Activated T-helper 17 cell treated with anti-CD3 and anti-CD28 coated beads, Interleukin-2, amount 50 U/mL, for 72 hours (primary cell): ENCODE data around the gene IRF2BPL. TPM values are rescaled to one million over a fixed set of nuclear protein-coding genes. Genes with fewer than 3 reads are reported as not detected.
A peak's percentile ranks its signal among the peaks of the same experiment; 100 is the strongest.

Experiments used
- ATAC-seq: fragments of 150-1000 bp; cut with Tn5 transposase; replicated peaks from 2 replicates; pipeline ENCODE4 v1.10.0; 2021; ENCODE audit warnings: mild to moderate bottlenecking, moderate library complexity
- H3K27ac Mint-ChIP-seq: one replicate; pipeline ENCODE4 v1.8.0; 2022; ENCODE audit warnings: mixed read lengths
- H3K27me3 Mint-ChIP-seq: one replicate; pipeline ENCODE4 v1.8.0; 2022; ENCODE audit warnings: mixed read lengths
- H3K36me3 Mint-ChIP-seq: one replicate; pipeline ENCODE4 v1.8.0; 2022; ENCODE audit warnings: low read depth, mild to moderate bottlenecking, mixed read lengths
- H3K4me1 Mint-ChIP-seq: one replicate; pipeline ENCODE4 v1.8.0; 2022; ENCODE audit warnings: mixed read lengths
- H3K4me3 Mint-ChIP-seq: one replicate; pipeline ENCODE4 v1.8.0; 2022; ENCODE audit warnings: mild to moderate bottlenecking, mixed read lengths
- H3K9me3 Mint-ChIP-seq: one replicate; pipeline ENCODE4 v1.8.0; 2022; ENCODE audit warnings: mixed read lengths
- total RNA-seq, 2 donors: library from RNA; stranded (reverse); gene quantifications; one replicate each; pipeline ENCODE4 v1.2.3, GENCODE V29; 2022

IRF2BPL gene
- total RNA-seq, 2 donors from 2014 or later, result 14.2 to 25.5 TPM

DNA sequence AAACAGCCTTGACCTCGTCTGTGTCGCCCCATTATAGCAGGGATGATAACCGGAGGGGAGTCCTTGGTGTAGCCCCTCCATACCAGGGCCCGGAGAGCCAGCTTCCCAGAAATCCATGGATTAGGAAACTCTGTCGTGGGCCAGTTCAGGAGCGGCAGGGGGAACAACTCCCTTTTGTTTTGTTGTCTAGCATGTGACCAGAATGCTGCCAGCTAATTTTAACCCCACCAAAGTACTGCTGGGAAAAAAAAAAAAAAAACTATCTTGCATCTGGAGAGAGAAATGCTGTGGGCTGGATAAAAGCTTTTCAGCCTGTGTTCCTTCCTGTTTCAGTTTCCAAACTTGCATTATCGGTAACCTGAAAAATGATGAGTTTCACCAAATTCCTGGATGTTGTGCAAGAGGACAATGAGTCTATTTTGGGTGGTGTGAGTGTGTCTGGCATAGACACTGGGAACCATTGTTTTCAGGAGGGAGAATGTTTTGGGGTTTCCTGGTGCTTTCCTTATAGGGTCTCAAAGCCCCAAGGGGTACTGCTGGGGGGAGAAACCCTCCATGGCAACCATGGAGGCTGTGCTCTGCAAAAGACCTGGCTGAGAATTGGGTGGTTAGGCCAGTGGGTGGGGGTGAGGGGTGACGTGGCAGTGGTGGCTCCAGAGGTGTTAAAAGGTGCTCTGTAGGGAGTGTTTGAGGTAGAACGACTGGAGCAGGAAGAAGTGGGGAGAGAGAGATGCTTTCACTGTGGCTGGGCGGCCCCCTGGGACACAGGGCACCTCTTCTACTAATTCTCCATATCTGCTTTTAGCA, 14.9 kb upstream of the IRF2BPL start:
- peak overlapping the region; percentile 63 for H3K4me3 Mint-ChIP-seq
- peaks cover 35% of the 10 kb centered on the region for H3K4me1 Mint-ChIP-seq
- ATAC-seq, result peak; percentile 57
- H3K27ac Mint-ChIP-seq, result peak overlapping the region; percentile 89
- H3K27me3 Mint-ChIP-seq, result no peaks in the 10 kb centered on the region
- H3K36me3 Mint-ChIP-seq, result no peaks in the 10 kb centered on the region
- no peaks in the 10 kb centered on the region for H3K9me3 Mint-ChIP-seq

DNA sequence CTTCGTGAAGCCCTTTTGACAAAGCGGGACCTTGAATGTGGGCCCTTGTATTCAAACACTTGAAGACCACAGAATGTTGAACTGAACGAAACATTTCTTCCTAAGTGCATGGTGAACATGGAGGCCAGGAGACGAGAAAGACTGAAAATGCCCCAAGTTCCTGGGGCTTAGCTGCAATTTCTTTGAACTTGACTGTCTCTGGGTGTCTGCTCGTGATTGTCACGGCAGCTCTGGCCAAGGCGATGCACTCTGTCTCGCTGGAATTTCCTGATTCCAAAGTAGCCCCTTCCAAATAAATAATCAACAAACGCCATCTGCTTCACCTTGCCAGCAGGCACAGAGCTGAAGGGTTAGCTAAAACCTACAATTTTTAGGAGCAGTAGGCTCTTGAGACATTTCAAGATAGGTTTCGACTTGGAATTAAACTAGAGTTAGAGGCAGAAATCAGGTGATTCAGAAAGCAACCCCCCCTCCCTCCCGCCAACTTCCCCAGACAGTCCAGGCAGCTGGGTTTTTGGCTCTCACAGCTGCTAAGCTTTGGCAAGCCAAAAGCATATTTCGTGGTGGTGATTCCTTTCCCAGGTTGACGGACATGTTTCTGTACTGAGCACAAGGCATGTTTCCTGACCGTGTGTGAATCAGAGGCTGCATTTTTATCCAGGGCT, 13.5 kb upstream of the IRF2BPL start:
- Mint-ChIP-seq H3K4me3 (peak overlapping the region; percentile 81), H3K27me3 (no peaks in the 10 kb centered on the region), H3K27ac (peak overlapping the region; percentile 12), H3K4me1 (peaks cover 48% of the 10 kb centered on the region), H3K36me3 (no peaks in the 10 kb centered on the region), H3K9me3 (no peaks in the 10 kb centered on the region)
- no peak for ATAC-seq

DNA sequence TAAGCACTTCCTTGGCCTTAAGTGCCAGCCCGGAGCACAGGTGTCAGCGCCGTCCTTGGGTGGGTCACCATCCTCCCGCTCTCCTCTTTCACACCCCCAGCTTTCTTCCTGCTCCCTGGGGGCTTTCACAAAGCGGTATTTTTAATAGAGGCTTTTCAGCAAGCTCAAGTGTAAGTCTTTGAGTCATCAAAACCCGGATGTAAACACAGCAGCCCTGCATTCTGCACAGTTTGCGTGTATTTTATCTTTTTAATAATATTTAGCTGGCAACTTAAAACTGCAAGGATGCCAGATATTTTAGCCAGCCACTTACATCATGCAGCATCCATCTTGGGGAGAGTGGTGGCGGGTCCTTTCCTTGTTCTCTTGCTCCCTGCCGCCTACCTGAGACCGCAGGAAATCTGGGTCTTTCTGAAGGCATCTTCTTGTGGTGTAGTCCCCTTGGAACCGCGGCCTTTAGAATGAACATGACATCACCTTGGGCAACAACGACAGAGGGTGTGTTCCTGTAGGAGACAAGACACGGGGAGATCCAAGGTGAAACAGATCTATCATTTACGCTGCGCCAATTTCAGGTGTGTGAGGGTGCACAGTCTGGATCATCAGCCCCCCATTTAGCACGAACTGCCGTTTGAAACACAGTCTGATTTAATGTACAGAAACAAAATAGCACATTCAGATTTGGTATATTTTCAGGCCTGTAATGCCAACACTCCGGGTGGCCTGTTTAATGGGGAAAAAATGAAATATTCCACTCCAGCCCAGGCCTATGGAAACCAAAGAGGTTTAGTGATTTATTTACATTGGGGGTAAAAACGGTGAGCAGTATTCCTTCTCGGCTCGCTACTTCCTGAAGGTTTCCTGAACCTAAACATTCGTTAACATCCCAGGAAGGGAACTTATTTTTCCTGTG, 12.5 kb upstream of the IRF2BPL start:
- Mint-ChIP-seq H3K36me3 (no peaks in the 10 kb centered on the region), H3K4me1 (peaks cover 56% of the 10 kb centered on the region), H3K9me3 (no peaks in the 10 kb centered on the region), H3K27ac (peak overlapping the region; percentile 90), H3K27me3 (no peaks in the 10 kb centered on the region), H3K4me3 (peak overlapping the region; percentile 81)
- ATAC-seq, result peak; percentile 53

DNA sequence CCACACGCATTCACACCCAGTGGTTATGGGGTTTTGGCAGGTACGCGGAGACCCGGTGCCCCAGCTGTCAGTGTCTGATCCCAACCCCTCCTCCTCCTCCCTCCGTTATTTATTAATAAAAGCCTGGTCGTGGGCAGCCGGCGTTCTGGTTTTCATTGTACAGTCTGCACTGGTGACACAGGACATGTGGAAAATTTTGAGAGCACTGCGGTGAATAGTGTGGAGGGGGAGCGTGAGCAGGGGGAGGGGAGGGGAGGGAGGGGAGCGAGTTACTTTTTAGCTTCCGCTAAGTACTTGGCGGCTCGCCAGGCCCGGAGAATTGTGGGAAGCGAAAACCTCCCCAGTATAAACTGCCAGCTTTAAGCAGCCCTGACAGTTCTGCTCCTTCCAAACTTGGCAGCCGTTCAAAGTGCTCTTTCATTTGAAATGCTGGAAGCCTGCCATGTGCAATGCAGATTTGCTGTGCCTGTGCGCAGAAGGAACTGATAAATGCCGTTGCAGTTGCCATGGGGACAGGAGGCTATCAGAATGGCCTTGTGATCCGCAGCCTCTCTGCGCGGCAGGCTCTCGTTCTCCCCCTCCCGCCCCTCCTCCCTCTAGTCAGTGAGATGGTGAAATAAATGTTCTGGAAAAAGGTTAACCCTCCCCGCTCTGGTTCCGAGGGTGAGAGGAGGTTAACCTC, 11.7 kb upstream of the IRF2BPL start:
- H3K9me3 Mint-ChIP-seq, result no peaks in the 10 kb centered on the region

DNA sequence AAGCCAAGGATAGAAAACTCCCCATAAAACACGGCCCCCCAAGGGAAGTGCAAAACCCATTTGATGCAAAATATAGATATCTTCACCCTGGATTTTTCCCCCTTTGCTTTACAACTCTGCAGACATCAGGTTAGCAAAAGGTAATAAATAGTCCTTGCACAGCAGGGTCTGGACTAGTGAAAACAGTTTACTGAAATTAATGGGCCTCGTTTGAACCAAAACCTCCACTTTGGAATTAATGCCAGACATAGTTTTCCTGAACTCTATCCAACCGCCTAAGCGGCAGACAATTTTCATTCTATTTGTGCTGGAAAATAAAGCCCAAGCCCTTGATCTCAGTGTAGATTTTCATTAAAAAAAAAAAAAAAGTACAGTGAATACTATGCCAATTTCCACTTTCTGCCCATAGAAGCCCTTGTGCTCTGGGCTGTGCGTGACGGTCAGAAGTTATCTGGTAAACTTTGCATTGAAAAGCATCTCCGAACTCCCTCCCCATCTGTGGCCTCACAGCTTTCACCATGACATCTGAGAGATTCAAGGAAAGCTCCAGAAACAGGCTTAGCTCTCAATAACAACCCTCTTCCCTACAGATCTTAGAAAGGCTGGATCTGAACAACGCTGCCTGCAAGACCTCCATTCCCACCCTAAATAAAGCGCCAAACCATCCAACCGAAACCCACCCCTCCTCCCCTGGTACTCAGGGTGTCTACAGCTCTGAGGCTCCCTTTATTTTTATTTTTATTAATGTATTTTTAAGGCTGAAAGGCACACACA, 11.0 kb upstream of the IRF2BPL start:
- ATAC-seq, result no peak
- Mint-ChIP-seq H3K36me3 (no peaks in the 10 kb centered on the region), H3K4me3 (peak overlapping the region; percentile 81), H3K27ac (peak overlapping the region; percentile 90), H3K9me3 (no peaks in the 10 kb centered on the region), H3K27me3 (no peaks in the 10 kb centered on the region), H3K4me1 (peaks cover 58% of the 10 kb centered on the region)

More for the DNA sequence above, 11.7 kb upstream of the IRF2BPL start:
- no peaks in the 10 kb centered on the region for H3K36me3 Mint-ChIP-seq
- peak overlapping the region; percentile 90 for H3K27ac Mint-ChIP-seq
- H3K27me3 Mint-ChIP-seq, result no peaks in the 10 kb centered on the region
- H3K4me1 Mint-ChIP-seq, result peaks cover 56% of the 10 kb centered on the region
- H3K4me3 Mint-ChIP-seq, result peak overlapping the region; percentile 81
- ATAC-seq, result peak; percentile 65

DNA sequence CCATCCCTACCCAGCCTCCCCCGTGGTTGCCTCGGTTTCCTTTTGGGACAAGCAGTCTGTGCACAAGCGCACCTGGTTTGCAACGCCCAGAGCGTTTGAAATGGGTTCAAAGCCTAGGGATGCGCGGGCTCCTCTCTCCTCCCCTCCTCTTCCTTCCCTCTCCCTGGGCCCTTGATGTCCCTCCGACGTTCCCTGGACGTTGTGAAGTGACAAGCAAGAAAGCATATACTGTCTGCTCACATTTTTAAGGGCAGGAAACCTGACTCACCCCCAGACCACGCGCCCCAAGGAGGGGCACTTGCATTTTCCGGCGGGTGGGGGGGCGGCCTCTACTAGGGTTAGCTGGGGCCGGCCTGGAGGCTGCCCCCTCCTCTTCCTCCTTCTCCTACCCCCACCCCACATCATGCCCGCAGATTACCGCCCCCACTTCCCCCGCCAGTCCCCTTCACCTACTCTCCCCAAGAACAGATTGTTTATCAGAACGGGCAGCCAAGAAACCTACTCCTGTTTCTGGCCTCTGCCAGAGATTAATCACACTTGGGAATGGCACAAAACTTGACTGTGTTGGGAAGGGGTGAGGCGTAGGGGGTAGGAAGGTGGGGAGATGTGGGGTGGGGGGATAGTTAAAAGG, 9.5 kb upstream of the IRF2BPL start:
- peaks cover 52% of the 10 kb centered on the region for H3K4me1 Mint-ChIP-seq
- no peak for ATAC-seq
- H3K9me3 Mint-ChIP-seq, result no peaks in the 10 kb centered on the region
- peak overlapping the region; percentile 81 for H3K4me3 Mint-ChIP-seq
- H3K27me3 Mint-ChIP-seq, result no peaks in the 10 kb centered on the region
- H3K27ac Mint-ChIP-seq, result peak overlapping the region; percentile 80
- no peaks in the 10 kb centered on the region for H3K36me3 Mint-ChIP-seq

DNA sequence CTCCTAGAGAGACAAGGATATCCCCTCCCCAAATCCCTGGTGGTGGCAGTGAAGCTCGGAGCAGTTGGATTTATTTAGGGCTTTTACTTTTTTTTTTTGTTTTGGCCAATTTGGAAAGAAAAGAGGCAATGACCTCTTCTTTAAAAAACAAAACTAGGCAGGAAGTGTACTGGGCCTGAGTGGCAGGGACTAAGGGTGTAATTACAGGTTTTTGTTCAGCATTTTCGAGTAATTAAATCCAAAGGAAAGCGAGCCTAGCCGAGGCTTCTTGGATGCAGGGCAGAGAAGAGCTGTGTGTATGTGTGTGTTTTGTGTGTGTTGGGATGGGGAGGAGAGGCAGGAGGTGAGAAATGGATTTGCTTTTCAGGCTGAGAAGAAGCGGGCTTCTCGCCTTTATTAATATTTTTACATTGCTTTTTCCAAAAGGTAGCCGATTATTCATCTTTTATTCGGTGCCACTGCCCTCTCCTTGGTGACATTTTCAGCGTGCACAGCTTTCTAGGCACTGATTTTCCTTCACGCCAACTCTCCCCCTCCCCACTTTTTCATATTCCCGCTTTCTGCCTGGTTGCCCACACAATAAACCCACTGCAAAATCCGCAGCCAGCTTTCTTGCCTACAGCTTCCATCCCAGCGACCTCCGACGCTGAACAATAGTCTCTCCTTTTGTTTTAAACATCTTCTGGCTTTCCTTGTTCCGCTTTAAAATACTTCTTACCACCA, 8.9 kb upstream of the IRF2BPL start:
- H3K36me3 Mint-ChIP-seq, result no peaks in the 10 kb centered on the region
- no peaks in the 10 kb centered on the region for H3K9me3 Mint-ChIP-seq
- peak overlapping the region; percentile 81 for H3K4me3 Mint-ChIP-seq
- H3K27me3 Mint-ChIP-seq, result no peaks in the 10 kb centered on the region
- ATAC-seq, result no peak
- H3K27ac Mint-ChIP-seq, result peak overlapping the region; percentile 80
- H3K4me1 Mint-ChIP-seq, result peaks cover 53% of the 10 kb centered on the region

DNA sequence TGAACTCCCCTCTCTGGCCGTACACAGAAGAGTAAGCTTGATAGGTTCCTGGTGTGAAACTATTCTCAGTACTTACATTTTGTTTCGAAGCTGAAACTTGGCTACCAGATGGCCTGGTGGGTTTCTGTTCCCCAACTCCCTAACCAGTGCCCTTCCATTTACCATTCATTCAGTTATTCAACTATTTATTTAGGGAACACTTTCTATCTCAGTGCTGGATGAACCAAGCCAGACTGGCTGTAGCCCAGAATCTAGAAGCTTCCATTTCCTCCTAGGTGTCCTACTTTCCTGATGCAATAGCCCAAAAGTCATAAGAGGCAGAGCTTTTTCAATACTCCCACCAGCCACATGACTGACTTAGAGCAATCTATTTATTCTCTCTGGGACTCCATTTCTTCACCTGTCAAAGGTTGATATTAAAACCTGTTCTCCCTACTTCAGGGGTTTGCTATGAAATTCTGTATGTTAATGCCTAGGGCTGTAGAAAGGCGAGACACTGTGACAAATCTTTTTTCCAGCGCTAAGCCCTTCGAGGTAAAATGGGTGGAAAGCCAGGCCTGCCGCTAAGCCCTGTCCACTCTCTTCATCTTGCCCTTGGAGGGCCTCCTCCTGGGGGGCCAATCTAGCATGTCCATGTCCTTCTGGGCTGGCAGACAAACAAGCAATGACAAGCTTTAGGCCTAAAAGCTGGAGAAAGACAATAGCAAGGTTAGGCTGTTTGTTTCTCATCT, 8.1 kb upstream of the IRF2BPL start:
- peaks cover 56% of the 10 kb centered on the region for H3K4me1 Mint-ChIP-seq
- H3K36me3 Mint-ChIP-seq, result no peaks in the 10 kb centered on the region
- H3K27me3 Mint-ChIP-seq, result no peaks in the 10 kb centered on the region
- H3K27ac Mint-ChIP-seq, result peak overlapping the region; percentile 80
- no peaks in the 10 kb centered on the region for H3K9me3 Mint-ChIP-seq
- peak overlapping the region; percentile 81 for H3K4me3 Mint-ChIP-seq
- no peak for ATAC-seq

DNA sequence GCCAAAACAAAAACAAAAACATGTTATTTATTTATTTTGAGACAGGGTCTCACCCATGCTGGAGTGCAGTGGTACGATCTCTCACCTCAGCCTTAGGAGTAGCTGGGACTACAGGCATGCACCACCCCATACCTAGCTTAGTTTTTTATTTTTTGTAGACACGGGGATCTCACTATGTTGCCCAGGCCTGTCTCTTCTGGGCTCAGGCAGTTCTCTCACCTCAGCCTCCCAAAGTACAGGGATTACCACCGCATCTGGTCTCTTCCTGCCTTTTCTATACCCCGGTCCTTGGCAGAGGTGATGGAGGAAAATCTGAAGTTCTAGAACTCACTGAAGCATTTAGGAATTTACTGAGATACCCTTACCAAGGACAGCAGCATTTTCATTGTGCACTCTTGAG, 6.8 kb upstream of the IRF2BPL start:
- Mint-ChIP-seq H3K27ac (no peak overlapping the region), H3K27me3 (no peaks in the 10 kb centered on the region), H3K4me3 (peak overlapping the region; percentile 93), H3K9me3 (no peaks in the 10 kb centered on the region), H3K36me3 (no peaks in the 10 kb centered on the region), H3K4me1 (peaks cover 48% of the 10 kb centered on the region)
- ATAC-seq, result no peak

DNA sequence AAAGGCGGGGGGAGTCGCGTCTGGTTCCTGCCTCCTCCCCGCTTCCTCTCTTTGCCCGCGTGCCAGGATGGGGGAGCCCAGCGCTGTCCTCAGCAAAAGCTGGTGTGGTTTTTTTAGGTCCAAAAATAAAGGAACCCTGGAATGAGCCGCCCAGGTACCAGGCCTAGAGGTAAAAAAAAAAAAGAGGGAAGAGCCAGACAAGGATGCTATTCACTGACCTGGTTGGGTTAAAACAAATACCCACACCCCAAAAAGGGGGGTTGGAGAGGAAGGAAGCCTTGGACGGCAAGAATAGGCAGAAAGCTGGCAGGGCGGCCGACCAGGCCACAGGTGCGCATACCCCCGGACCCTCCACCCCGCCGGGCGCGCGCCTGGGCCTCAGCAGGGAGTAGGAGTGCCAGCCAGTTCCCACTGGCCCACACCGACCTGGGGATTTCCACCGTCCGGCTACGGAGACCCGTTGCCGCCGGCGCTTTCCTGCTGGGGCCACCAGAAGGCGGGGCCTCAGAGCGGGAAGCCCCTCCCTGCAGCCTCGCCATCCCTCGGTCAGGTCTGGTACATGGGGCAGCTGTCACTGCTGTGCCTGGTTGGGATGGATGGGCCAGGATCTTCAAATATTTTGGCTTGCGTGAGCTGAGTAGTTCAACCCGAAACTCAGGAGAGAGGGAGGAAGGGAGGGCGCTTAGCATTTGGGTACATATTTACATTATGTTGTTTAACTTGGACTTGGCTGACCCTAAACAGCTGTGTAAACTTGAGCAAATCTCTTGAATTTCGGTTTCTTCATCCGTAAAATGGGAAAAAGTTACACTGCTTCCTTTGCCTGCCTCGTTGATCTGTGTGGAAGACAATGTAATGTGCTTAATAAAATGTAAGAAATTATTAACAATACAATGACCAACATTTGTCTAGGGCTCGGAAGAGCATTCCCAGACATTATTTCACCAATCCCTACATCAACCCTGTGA, 5.4 kb upstream of the IRF2BPL start:
- peaks cover 5% of the 10 kb centered on the region for H3K36me3 Mint-ChIP-seq
- ATAC-seq, result peak; percentile 80
- no peaks in the 10 kb centered on the region for H3K27me3 Mint-ChIP-seq
- peaks cover 40% of the 10 kb centered on the region for H3K4me1 Mint-ChIP-seq
- no peaks in the 10 kb centered on the region for H3K9me3 Mint-ChIP-seq
- H3K4me3 Mint-ChIP-seq, result peak overlapping the region; percentile 93
- peak overlapping the region; percentile 98 for H3K27ac Mint-ChIP-seq

DNA sequence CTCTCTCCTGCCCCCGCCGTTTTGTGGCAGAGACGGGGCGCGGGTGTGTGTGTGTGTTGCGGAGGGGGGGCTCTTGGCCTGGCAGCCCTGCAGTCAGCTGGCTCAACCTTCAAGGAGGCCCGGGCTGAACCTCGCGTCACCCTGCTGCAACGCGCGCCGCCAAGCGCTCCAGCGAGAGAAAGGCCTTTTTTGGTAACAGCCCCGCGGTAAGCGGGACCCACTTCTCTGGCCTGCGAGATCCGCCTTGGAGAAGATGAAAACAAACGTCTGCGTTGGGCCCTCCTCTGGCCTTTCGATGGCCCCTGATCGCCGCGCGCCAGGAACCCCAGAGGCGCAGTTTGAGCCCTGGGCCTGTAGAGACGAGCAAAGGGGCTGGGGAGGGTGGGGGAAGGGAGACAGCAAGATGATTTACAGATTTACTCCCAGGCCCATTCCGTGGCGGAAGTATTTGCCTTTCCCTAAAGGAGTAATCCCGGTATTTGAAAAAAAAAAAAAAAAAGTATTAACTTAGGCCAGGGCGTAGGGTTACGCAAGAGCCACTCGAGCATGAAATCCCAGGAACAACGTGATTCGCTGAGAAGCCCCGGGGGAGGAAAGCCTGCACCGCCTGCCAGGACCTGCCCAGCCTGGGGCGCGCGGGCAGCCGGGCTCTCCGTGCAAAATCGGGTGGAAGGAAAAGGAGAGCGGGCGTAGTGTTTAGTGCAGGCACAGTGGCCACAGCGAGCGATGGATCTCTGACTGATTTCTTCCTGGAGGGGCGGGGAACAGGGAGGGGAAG, 4.5 kb upstream of the IRF2BPL start:
- H3K27me3 Mint-ChIP-seq, result no peaks in the 10 kb centered on the region
- peak overlapping the region; percentile 98 for H3K27ac Mint-ChIP-seq
- H3K9me3 Mint-ChIP-seq, result no peaks in the 10 kb centered on the region
- H3K4me1 Mint-ChIP-seq, result peaks cover 35% of the 10 kb centered on the region
- peak; percentile 73 for ATAC-seq
- peak overlapping the region; percentile 93 for H3K4me3 Mint-ChIP-seq
- peaks cover 11% of the 10 kb centered on the region for H3K36me3 Mint-ChIP-seq
